H1 (cell line): Measurements from ENCODE around the gene SLC26A8. TPM values are rescaled to one million over a fixed set of nuclear protein-coding genes. Genes with fewer than 3 reads are reported as not detected.

Experiments
- CTCF ChIA-PET: fragments of 300-600 bp; sonication (Branson Sonifier 250); formaldehyde crosslinking; loops from one replicate; lab custom pipeline; 2021; ENCODE audit not compliant: partially characterized antibody; lab: Charles Lee
- POLR2A ChIA-PET: fragments of 300-600 bp; sonication (Branson Sonifier 250); formaldehyde crosslinking; loops from one replicate; lab custom pipeline; 2021; ENCODE audit warnings: inconsistent platforms; ENCODE audit not compliant: partially characterized antibody; lab: Charles Lee
- DNase-seq, 2 experiments: peaks; one replicate each; pipeline versions ENCODE4 v3.0.0 to v3.0.0-alpha.2; 2010 to 2022; ENCODE audit warnings: low spot score in 2 of 2, low read depth in 1 of 2, mixed read lengths in 1 of 2
- FAIRE-seq: peaks from 2 replicates; lab custom pipeline; 2011; peaks lifted over from hg19 to GRCh38; lab: Jason Lieb, UNC
- H2AFZ ChIP-seq: 2 replicates; pipeline ENCODE4 v1.8.1; 2012; ENCODE audit warnings: low read length, inconsistent platforms
- H2AK5ac ChIP-seq: 2 replicates; pipeline ENCODE4 v1.6.1; 2013; ENCODE audit warnings: low read depth, low read length
- H2BK120ac ChIP-seq: replicated peaks from 2 replicates; pipeline ENCODE3; 2013; ENCODE audit warnings: low read depth, low read length, inconsistent platforms
- H2BK12ac ChIP-seq: 2 replicates; pipeline ENCODE4 v1.6.1; 2013; ENCODE audit warnings: low read depth, low read length
- H2BK15ac ChIP-seq: 2 replicates; pipeline ENCODE4 v1.6.1; 2013; ENCODE audit warnings: low read length
- H2BK20ac ChIP-seq: 2 replicates; pipeline ENCODE4 v1.6.1; 2013; ENCODE audit warnings: low read length
- H2BK5ac ChIP-seq: 2 replicates; pipeline ENCODE4 v1.6.1; 2013; ENCODE audit warnings: low read depth, low read length
- H3K14ac ChIP-seq: 2 replicates; pipeline ENCODE4 v1.6.1; 2013; ENCODE audit warnings: inconsistent platforms; ENCODE audit not compliant: insufficient read length
- H3K18ac ChIP-seq: 2 replicates; pipeline ENCODE4 v1.6.1; 2013; ENCODE audit warnings: low read length; ENCODE audit errors: extremely low read depth
- H3K23ac ChIP-seq: 2 replicates; pipeline ENCODE4 v1.6.1; 2013; ENCODE audit warnings: inconsistent platforms; ENCODE audit not compliant: insufficient read length
- H3K23me2 ChIP-seq: 2 replicates; pipeline ENCODE4 v1.6.1; 2013; ENCODE audit warnings: low read depth, low read length
- H3K27ac ChIP-seq: 2 replicates; pipeline ENCODE4 v1.6.1; 2011; ENCODE audit warnings: low read depth, low read length, inconsistent platforms
- H3K27me3 ChIP-seq, 4 experiments: replicated peaks in 1 of 4; 1 replicate in 1 of 4; 2 replicates in 3 of 4; pipeline versions ENCODE4 v1.6.1 to v1.8.1; 2011 to 2013; ENCODE audit warnings: low read length in 3 of 4, mild to moderate bottlenecking in 3 of 4, inconsistent platforms in 2 of 4, mixed read lengths in 2 of 4, moderate library complexity in 1 of 4; ENCODE audit not compliant: control insufficient read depth in 3 of 4, insufficient read depth in 3 of 4; ENCODE audit errors: extremely low read depth in 1 of 4
- H3K36me3 ChIP-seq, 4 experiments: 2 replicates each; pipeline versions ENCODE4 v1.6.1 to v1.8.1; 2011 to 2013; ENCODE audit warnings: mild to moderate bottlenecking in 4 of 4, low read length in 3 of 4, moderate library complexity in 2 of 4, control low read depth in 1 of 4, inconsistent platforms in 1 of 4; ENCODE audit not compliant: insufficient read depth in 4 of 4, control insufficient read depth in 2 of 4
- H3K4ac ChIP-seq: replicated peaks from 2 replicates; pipeline ENCODE3; 2013; ENCODE audit warnings: low read length, low read depth, mixed read lengths, inconsistent platforms; ENCODE audit not compliant: insufficient read length
- H3K4me1 ChIP-seq, 4 experiments: replicated peaks in 1 of 4; 1 replicate in 1 of 4; 2 replicates in 3 of 4; pipeline versions ENCODE4 v1.6.1 to v1.8.1; 2011 to 2013; ENCODE audit warnings: low read length in 3 of 4, inconsistent platforms in 2 of 4, mixed read lengths in 1 of 4; ENCODE audit not compliant: insufficient read depth in 4 of 4, control insufficient read depth in 3 of 4
- H3K4me2 ChIP-seq, 2 experiments: 2 replicates each; pipeline versions ENCODE4 v1.6.1 to v1.8.1; 2011 to 2013; ENCODE audit warnings: low read depth in 2 of 2, low read length in 2 of 2, control low read depth in 1 of 2, inconsistent platforms in 1 of 2, mild to moderate bottlenecking in 1 of 2; ENCODE audit not compliant: insufficient read depth in 1 of 2
- H3K4me3 ChIP-seq, 4 experiments: fragments of 200-600, 300-600 bp in 1 of 4; sonication (generic), shearing (Covaris generic), sonication (Bioruptor Twin) in 1 of 4; 2 replicates each; pipeline versions ENCODE4 v1.5.1 to v1.8.1; 2011 to 2016; ENCODE audit warnings: low read length in 4 of 4, low read depth in 3 of 4, control low read depth in 2 of 4, inconsistent platforms in 2 of 4, mild to moderate bottlenecking in 2 of 4, mixed read lengths in 1 of 4, moderate library complexity in 1 of 4; ENCODE audit not compliant: insufficient read depth in 2 of 4; ENCODE audit errors: extremely low read depth in 1 of 4
- H3K56ac ChIP-seq: replicated peaks from 2 replicates; pipeline ENCODE3; 2013; ENCODE audit warnings: low read depth, mild to moderate bottlenecking, mixed read lengths, low read length, inconsistent platforms; ENCODE audit not compliant: insufficient read length
- H3K79me1 ChIP-seq: 2 replicates; pipeline ENCODE4 v1.6.1; 2013; ENCODE audit warnings: low read depth, low read length, control low read depth
- H3K79me2 ChIP-seq, 2 experiments: 2 replicates each; pipeline versions ENCODE4 v1.6.1 to v1.8.1; 2012 to 2013; ENCODE audit warnings: low read length in 2 of 2, mild to moderate bottlenecking in 2 of 2, inconsistent platforms in 1 of 2; ENCODE audit not compliant: insufficient read depth in 2 of 2, control insufficient read depth in 1 of 2
- H3K9ac ChIP-seq, 4 experiments: replicated peaks in 1 of 4; 1 replicate in 1 of 4; 2 replicates in 3 of 4; pipeline versions ENCODE4 v1.6.1 to v1.8.1; 2011 to 2013; ENCODE audit warnings: low read depth in 3 of 4, low read length in 3 of 4, control low read depth in 2 of 4, mild to moderate bottlenecking in 2 of 4, moderate library complexity in 2 of 4, inconsistent platforms in 1 of 4; ENCODE audit errors: extremely low read depth in 1 of 4
- H3K9me3 ChIP-seq, 2 experiments: 2 replicates each; pipeline versions ENCODE4 v1.6.1 to v1.8.1; 2012 to 2013; ENCODE audit warnings: mild to moderate bottlenecking in 2 of 2, moderate library complexity in 2 of 2, control low read depth in 1 of 2, inconsistent platforms in 1 of 2, low read depth in 1 of 2, low read length in 1 of 2, mixed read lengths in 1 of 2; ENCODE audit not compliant: insufficient read depth in 2 of 2
- H4K20me1 ChIP-seq, 2 experiments: replicated peaks in 1 of 2; 2 replicates each; pipeline versions ENCODE3 to v1.8.1; 2011 to 2013; ENCODE audit warnings: inconsistent platforms in 2 of 2, low read length in 2 of 2, mild to moderate bottlenecking in 1 of 2; ENCODE audit not compliant: insufficient read depth in 2 of 2, control insufficient read depth in 1 of 2
- H4K5ac ChIP-seq: 2 replicates; pipeline ENCODE4 v1.6.1; 2013; ENCODE audit warnings: low read length, low read depth, mixed read lengths, inconsistent platforms; ENCODE audit not compliant: insufficient read length
- H4K8ac ChIP-seq: 2 replicates; pipeline ENCODE4 v1.8.0; 2013; ENCODE audit warnings: mild to moderate bottlenecking, moderate library complexity, low read length, inconsistent platforms; ENCODE audit not compliant: insufficient read depth; ENCODE audit errors: extremely low read depth
- H4K91ac ChIP-seq: replicated peaks from 2 replicates; pipeline ENCODE3; 2013; ENCODE audit warnings: low read length, mixed read lengths, inconsistent platforms; ENCODE audit not compliant: insufficient read length
- ASH2L ChIP-seq: fragments of 200-600, 300-600 bp; sonication (generic); IDR thresholded peaks from one replicate; pipeline ENCODE4 v1.7.1; 2017; ENCODE audit warnings: low read length
- BCL11A ChIP-seq, 2 experiments: IDR thresholded peaks; one replicate each; pipeline ENCODE4 v1.6.1; 2011; ENCODE audit warnings: low read depth in 2 of 2, low read length in 2 of 2, mild to moderate bottlenecking in 2 of 2
- BRCA1 ChIP-seq: IDR thresholded peaks from 2 replicates; pipeline ENCODE4 v1.6.1; 2012; ENCODE audit warnings: low read depth, low read length, improper control_type of control experiment
- HDAC6 ChIP-seq: IDR thresholded peaks from one replicate; pipeline ENCODE4 v1.7.1; 2012; ENCODE audit warnings: low read depth, mild to moderate bottlenecking, inconsistent platforms, low read length, moderate library complexity
- JUN ChIP-seq: IDR thresholded peaks from 2 replicates; pipeline ENCODE4 v1.6.1; 2011; ENCODE audit warnings: low read depth, mild to moderate bottlenecking, improper control_type of control experiment, low read length
- KDM5A ChIP-seq: fragments of 200-600 bp; IDR thresholded peaks from 2 replicates; pipeline ENCODE4 v1.7.1; 2012; ENCODE audit warnings: mild to moderate bottlenecking, low read length, inconsistent platforms, mixed read lengths
- RAD21 ChIP-seq, 2 experiments: IDR thresholded peaks in 1 of 2; conservative IDR thresholded peaks in 1 of 2; 2 replicates each; pipeline ENCODE4 v1.6.1; 2011; ENCODE audit warnings: low read depth in 2 of 2, low read length in 2 of 2, improper control_type of control experiment in 1 of 2, inconsistent platforms in 1 of 2, mild to moderate bottlenecking in 1 of 2, moderate library complexity in 1 of 2
- RBBP5 ChIP-seq: IDR thresholded peaks from 2 replicates; pipeline ENCODE4 v1.7.1; 2012; ENCODE audit warnings: low read depth, mild to moderate bottlenecking, inconsistent platforms, low read length, moderate library complexity, borderline replicate concordance
- RNF2 ChIP-seq: fragments of 200-900, 300-1000 bp; sonication (generic); IDR thresholded peaks from 2 replicates; pipeline ENCODE4 v1.7.1; 2016; ENCODE audit warnings: borderline replicate concordance, low read depth, mild to moderate bottlenecking, antibody characterized with exemption, low read length; ENCODE audit not compliant: poor library complexity, severe bottlenecking; ENCODE audit errors: missing control alignments
- SP4 ChIP-seq: IDR thresholded peaks from 2 replicates; pipeline ENCODE4 v1.6.1; 2012; ENCODE audit warnings: low read length, inconsistent platforms
- SRF ChIP-seq: IDR thresholded peaks from 2 replicates; pipeline ENCODE4 v1.6.1; 2011; ENCODE audit warnings: mild to moderate bottlenecking, low read depth, low read length, moderate library complexity
- ZNF274 ChIP-seq: IDR thresholded peaks from 2 replicates; pipeline ENCODE4 v1.7.0; 2012; ENCODE audit warnings: low read length, borderline replicate concordance; ENCODE audit errors: extremely low read depth
- polyA plus RNA-seq, 7 experiments: library from polyadenylated mRNA; depleted of rRNA in 3 of 7; stranded (reverse) in 5 of 7; unstranded in 2 of 7; fragments of >200 nt in 5 of 7; fragments of 200-250 nt in 2 of 7; gene quantifications; 1 replicate in 5 of 7; 2 replicates in 1 of 7; 4 replicates in 1 of 7; pipeline versions ENCODE4 v1.2.1 to v1.2.3, GENCODE V29; 2011 to 2013; ENCODE audit warnings: missing spikeins in 2 of 7, mixed read lengths in 2 of 7
- total RNA-seq: library from RNA; stranded (reverse); fragmentation: NEBNext Ultra II Directional; extraction: Animal tissue kit (Norgen Biotek cat#: 25700); gene quantifications from 2 replicates; pipeline ENCODE4 v1.2.1, GENCODE V29; 2021

Gene SLC26A8
- total and polyA plus RNA-seq, 2 of the 8 experiments (the other 6 are each of a cell fraction or from before 2014, with no cell fraction given): 0.56 to 0.57 TPM

- no peak overlapping the region for H2BK15ac ChIP-seq
- no peak overlapping the region for H2AFZ ChIP-seq
- POLR2A ChIA-PET: interaction anchor here (1.7 kb wide), 1 partner anchor 10 kb away, joined by 4 read pairs; no protein-coding TSS in a partner anchor
- no peak overlapping the region for H3K56ac ChIP-seq
- H4K8ac ChIP-seq: no peak overlapping the region
- no peak overlapping the region for H3K14ac ChIP-seq
- H3K27me3 ChIP-seq: no peaks in the 10 kb centered on the region
- H2AK5ac ChIP-seq: no peak overlapping the region
- H3K4me2 ChIP-seq: no peak overlapping the region
- H4K20me1 ChIP-seq: no peaks in the 10 kb centered on the region
- no peak overlapping the region for H3K27ac ChIP-seq
- no peaks in the 10 kb centered on the region for H3K79me2 ChIP-seq
- FAIRE-seq (no peak), DNase-seq (no peak)
- H2BK120ac ChIP-seq: no peak overlapping the region
- no peaks in the 10 kb centered on the region for H3K23me2 ChIP-seq
- H3K4me1 ChIP-seq: no peaks in the 10 kb centered on the region
- CTCF ChIA-PET: no interaction called here
- H3K9me3 ChIP-seq: no peaks in the 10 kb centered on the region; a peak in 1 of 4 replicates
- H2BK20ac ChIP-seq: no peak overlapping the region
- H3K36me3 ChIP-seq: no peaks in the 10 kb centered on the region
- no peak overlapping the region for H3K18ac ChIP-seq
- H3K4ac ChIP-seq: no peak overlapping the region
- no peak overlapping the region for H4K5ac ChIP-seq
- no peak overlapping the region for H3K4me3 ChIP-seq
- H3K9ac ChIP-seq: no peak overlapping the region
- no peak overlapping the region for H4K91ac ChIP-seq
- no peak overlapping the region for H2BK12ac ChIP-seq
- H2BK5ac ChIP-seq: no peak overlapping the region
- no peak overlapping the region for H3K23ac ChIP-seq
- no peaks in the 10 kb centered on the region for H3K79me1 ChIP-seq
- TF ChIP-seq HDAC6 (no peak), SRF (no peak), JUN (no peak), RBBP5 (no peak), RAD21 (IDR thresholded peaks at IDR 0.05 in 1 of 2, conservative IDR thresholded peaks at IDR 0.05 in 1 of 2; ENCODE audit: low read depth in 2 of 2, low read length in 2 of 2) (no peak), BCL11A (IDR thresholded peaks at IDR 0.05; ENCODE audit: low read depth in 2 of 2, low read length in 2 of 2) (no peak), ASH2L (no peak), KDM5A (no peak), SP4 (no peak), RNF2 (no peak), BRCA1 (no peak), ZNF274 (no peak)
These were observed 82.1 kb downstream of the SLC26A8 start for GRCh38 chr6:35942355-35942754.
